ENCODE data around the gene IGFBPL1. TPM values are rescaled to one million over a fixed set of nuclear protein-coding genes. Genes with fewer than 3 reads are reported as not detected.

The IGFBPL1 gene
- total and polyA plus RNA-seq, 10 of the 15 experiments (the other 5 are each of a cell fraction or from before 2014, with no cell fraction given), result 0.25 TPM; not detected in 9

DNA sequence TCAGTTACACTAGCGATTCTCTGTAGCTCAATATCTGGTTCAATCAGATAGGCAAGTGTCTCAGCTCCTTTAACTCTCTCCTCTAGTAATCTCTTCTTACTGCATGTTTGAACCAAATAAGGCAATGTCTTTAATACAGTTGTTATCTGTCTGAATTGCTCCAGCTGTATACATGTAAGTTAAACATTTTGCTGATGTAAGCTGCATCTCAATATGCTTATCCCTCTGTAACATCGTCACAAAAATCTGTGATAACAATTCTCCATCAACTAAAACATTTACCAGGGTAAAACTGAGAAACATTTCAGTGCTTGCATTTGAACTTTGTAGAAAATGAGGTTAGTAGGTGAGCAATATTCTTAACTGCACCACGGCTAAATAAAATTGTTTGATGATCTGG, 29.6 kb upstream of the IGFBPL1 start:
- in situ Hi-C loops (cut with MboI), result no loop called here
- intact Hi-C loops (cut with micrococcal nuclease; ENCODE audit: unreplicated experiment), result no loop called here

GRCh38 chr9:38451162-38451561, 26.9 kb upstream of the IGFBPL1 start:
- H3K4me3 ChIP-seq, result no peak overlapping the region
- no peak overlapping the region for H2AFZ ChIP-seq (ENCODE audit: control insufficient read depth, low read depth, low read length)
- ChIA-PET CTCF (interaction anchor here (2.5 kb wide), 1 partner anchor 10 kb away, joined by 13 read pairs; no protein-coding TSS in a partner anchor), POLR2A (no interaction called here), RAD21 (ENCODE audit: unreplicated experiment) (no interaction called here), SMC1A (ENCODE audit: uncharacterized antibody, unreplicated experiment) (interaction anchor here (1.2 kb wide), 1 partner anchor 20 kb away, joined by 4 read pairs; no protein-coding TSS in a partner anchor)
- no peaks in the 10 kb centered on the region for H4K20me1 ChIP-seq (ENCODE audit: control insufficient read depth, insufficient read depth)
- H3K27me3 ChIP-seq (replicated peaks in 1 of 2; ENCODE audit: control insufficient read depth in 2 of 2, insufficient read depth in 2 of 2, low read length in 1 of 2), result 0 out of 4 replicates have a peak, but pooled peaks cover 0 to 2% of the 10 kb centered on the region in 2 experiments
- intact Hi-C loops (cut with micrococcal nuclease; ENCODE audit: unreplicated experiment) (no loop called here), in situ Hi-C loops (cut with MboI) (no loop called here)
- no peaks in the 10 kb centered on the region for H3K4me1 ChIP-seq (ENCODE audit: control insufficient read depth, insufficient read depth, low read length)
- H3K79me2 ChIP-seq (ENCODE audit: control insufficient read depth, insufficient read depth, low read length), result no peaks in the 10 kb centered on the region
- H3K4me2 ChIP-seq (ENCODE audit: control insufficient read depth, insufficient read depth), result no peak overlapping the region
- DNase-seq (ENCODE audit: low read depth, low spot score) (no peak), ATAC-seq (no peak), FAIRE-seq (no peak)
- BruUV-seq (replicated peaks), result no TSS peak
- H3K9me3 ChIP-seq (replicated peaks; ENCODE audit: control insufficient read depth, insufficient read depth, low read length), result no peaks in the 10 kb centered on the region
- no peak overlapping the region for H3K9ac ChIP-seq (ENCODE audit: control insufficient read depth, insufficient read depth, low read length)
- H3K36me3 ChIP-seq (ENCODE audit: control insufficient read depth in 2 of 2, insufficient read depth in 2 of 2, low read length in 1 of 2), result no peaks in the 10 kb centered on the region
- H3K27ac ChIP-seq (ENCODE audit: control insufficient read depth, insufficient read depth), result no peak overlapping the region
- TF ChIP-seq BMI1 (IDR thresholded peaks at IDR 0.05; ENCODE audit: borderline replicate concordance), result no peak
- TF ChIP-seq KDM1A (IDR thresholded peaks at IDR 0.05; ENCODE audit: borderline replicate concordance), result no peak
- TF ChIP-seq, protein P1, sequence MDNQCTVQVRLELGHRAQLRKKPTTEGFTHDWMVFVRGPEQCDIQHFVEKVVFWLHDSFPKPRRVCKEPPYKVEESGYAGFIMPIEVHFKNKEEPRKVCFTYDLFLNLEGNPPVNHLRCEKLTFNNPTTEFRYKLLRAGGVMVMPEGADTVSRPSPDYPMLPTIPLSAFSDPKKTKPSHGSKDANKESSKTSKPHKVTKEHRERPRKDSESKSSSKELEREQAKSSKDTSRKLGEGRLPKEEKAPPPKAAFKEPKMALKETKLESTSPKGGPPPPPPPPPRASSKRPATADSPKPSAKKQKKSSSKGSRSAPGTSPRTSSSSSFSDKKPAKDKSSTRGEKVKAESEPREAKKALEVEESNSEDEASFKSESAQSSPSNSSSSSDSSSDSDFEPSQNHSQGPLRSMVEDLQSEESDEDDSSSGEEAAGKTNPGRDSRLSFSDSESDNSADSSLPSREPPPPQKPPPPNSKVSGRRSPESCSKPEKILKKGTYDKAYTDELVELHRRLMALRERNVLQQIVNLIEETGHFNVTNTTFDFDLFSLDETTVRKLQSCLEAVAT (IDR thresholded peaks at IDR 0.05), result no peak
- no peak for TF ChIP-seq BCL3 (IDR thresholded peaks at IDR 0.05; ENCODE audit: borderline replicate concordance, insufficient read depth, low read depth, low read length, poor library complexity, severe bottlenecking)
- no peak for TF ChIP-seq EZH2 (IDR thresholded peaks at IDR 0.05; ENCODE audit: borderline replicate concordance, control insufficient read depth, low read depth, low read length)
- no peak for TF ChIP-seq IKZF2 (IDR thresholded peaks at IDR 0.05)
- no peak for TF ChIP-seq CEBPB (IDR thresholded peaks at IDR 0.05; ENCODE audit: borderline replicate concordance in 1 of 2, low read depth in 2 of 2, low read length in 2 of 2)
- TF ChIP-seq GABPA (IDR thresholded peaks at IDR 0.05; ENCODE audit: low read depth), result no peak
- TF ChIP-seq YY1 (IDR thresholded peaks at IDR 0.05; ENCODE audit: low read depth, low read length), result no peak
- no peak for TF ChIP-seq IRF3 (IDR thresholded peaks at IDR 0.05)
- TF ChIP-seq USF2 (IDR thresholded peaks at IDR 0.05; ENCODE audit: borderline replicate concordance, low read depth, low read length), result no peak
- TF ChIP-seq RELA (IDR thresholded peaks at IDR 0.05; ENCODE audit: borderline replicate concordance, partially characterized antibody), result no peak

More for the DNA sequence above, 29.6 kb upstream of the IGFBPL1 start:
- ChIA-PET POLR2A (no interaction called here), SMC1A (ENCODE audit: uncharacterized antibody, unreplicated experiment) (interaction anchor here (1.5 to 1.9 kb wide), 2 partner anchors 8 to 20 kb away, joined by 4 to 5 read pairs; no protein-coding TSS in a partner anchor), CTCF (interaction anchor here (1.4 kb wide), 1 partner anchor 21 kb away, joined by 4 read pairs; no protein-coding TSS in a partner anchor), RAD21 (ENCODE audit: unreplicated experiment) (interaction anchor here (1.2 kb wide), 1 partner anchor 19 kb away, joined by 3 read pairs; no protein-coding TSS in a partner anchor)
- H3K4me2 ChIP-seq (ENCODE audit: control insufficient read depth, insufficient read depth), result no peak overlapping the region
- no peaks in the 10 kb centered on the region for H4K20me1 ChIP-seq (ENCODE audit: control insufficient read depth, insufficient read depth)
- H3K36me3 ChIP-seq (ENCODE audit: control insufficient read depth in 2 of 2, insufficient read depth in 2 of 2, low read length in 1 of 2), result no peaks in the 10 kb centered on the region
- H2AFZ ChIP-seq (ENCODE audit: control insufficient read depth, low read depth, low read length), result no peak overlapping the region
- WGBS (ENCODE audit: insufficient coverage, insufficient replicate concordance, low lambda C conversion rate, missing lambda C conversion rate), result 3% methylated on average over 3 of the region's 3 CpGs
- BruUV-seq (replicated peaks), result no TSS peak
- H3K27ac ChIP-seq (ENCODE audit: control insufficient read depth, insufficient read depth), result no peak overlapping the region
- peaks cover 0 to 2% of the 10 kb centered on the region in 2 experiments; a peak in 1 of 4 replicates for H3K27me3 ChIP-seq (replicated peaks in 1 of 2; ENCODE audit: control insufficient read depth in 2 of 2, insufficient read depth in 2 of 2, low read length in 1 of 2)
- H3K4me3 ChIP-seq, result no peak overlapping the region
- no peak overlapping the region for H3K9ac ChIP-seq (ENCODE audit: control insufficient read depth, insufficient read depth, low read length)
- TF ChIP-seq NBN (IDR thresholded peaks at IDR 0.05) (no peak), ZNF217 (IDR thresholded peaks at IDR 0.05) (no peak)
- H3K9me3 ChIP-seq (replicated peaks; ENCODE audit: control insufficient read depth, insufficient read depth, low read length), result no peaks in the 10 kb centered on the region
- DNase-seq (ENCODE audit: low read depth, low spot score) (no peak), ATAC-seq (no peak), FAIRE-seq (no peak)
- H3K79me2 ChIP-seq (ENCODE audit: control insufficient read depth, insufficient read depth, low read length), result no peaks in the 10 kb centered on the region
- no peaks in the 10 kb centered on the region for H3K4me1 ChIP-seq (ENCODE audit: control insufficient read depth, insufficient read depth, low read length)
